BE2C (cell line): ENCODE results near the gene LRRTM4.

Experiments
- DNase-seq: peaks from one replicate; pipeline ENCODE4 v3.0.0-alpha.2; 2020
- H3K27me3 ChIP-seq: fragments of 250-450 bp; sonication (Bioruptor Pico); 2 replicates; pipeline ENCODE4 v1.5.1; 2020; ENCODE audit warnings: mild to moderate bottlenecking
- H3K36me3 ChIP-seq: fragments of 250-450 bp; sonication (Bioruptor Pico); 2 replicates; pipeline ENCODE4 v1.5.1; 2020; ENCODE audit warnings: mild to moderate bottlenecking
- H3K4me1 ChIP-seq: fragments of 250-450 bp; sonication (Bioruptor Pico); 2 replicates; pipeline ENCODE4 v1.5.1; 2020
- H3K4me3 ChIP-seq: 2 replicates; pipeline ENCODE4 v1.5.1; 2011; ENCODE audit warnings: low read depth, low read length
- H3K9me3 ChIP-seq: fragments of 250-450 bp; sonication (Bioruptor Pico); 2 replicates; pipeline ENCODE4 v1.5.1; 2020
- CTCF ChIP-seq: IDR thresholded peaks from 2 replicates; pipeline ENCODE4 v1.5.1; 2012; ENCODE audit warnings: mild to moderate bottlenecking, low read depth, low read length

Gene LRRTM4

GRCh38 chr2:77348821-77349220 is 173.4 kb downstream of the LRRTM4 start:
- no peaks in the 10 kb centered on the region for H3K36me3 ChIP-seq
- no peaks in the 10 kb centered on the region for H3K9me3 ChIP-seq
- no peak overlapping the region for H3K4me3 ChIP-seq
- H3K27me3 ChIP-seq = no peaks in the 10 kb centered on the region
- no peak for DNase-seq
- no peaks in the 10 kb centered on the region for H3K4me1 ChIP-seq
- TF ChIP-seq CTCF = no peak

- Histone ChIP-seq H3K4me3 (no peak overlapping the region), H3K4me1 (no peaks in the 10 kb centered on the region), H3K36me3 (no peaks in the 10 kb centered on the region), H3K9me3 (no peaks in the 10 kb centered on the region), H3K27me3 (no peaks in the 10 kb centered on the region)
- TF ChIP-seq CTCF = no peak
- no peak for DNase-seq
These were observed 186.2 kb downstream of the LRRTM4 start for GRCh38 chr2:77336013-77336412.

GRCh38 chr2:77328134-77328931 is 193.8 kb downstream of the LRRTM4 start:
- TF ChIP-seq CTCF = no peak
- H3K4me3 ChIP-seq = no peak overlapping the region
- H3K36me3 ChIP-seq = no peaks in the 10 kb centered on the region
- H3K27me3 ChIP-seq = no peaks in the 10 kb centered on the region
- H3K9me3 ChIP-seq = no peaks in the 10 kb centered on the region
- H3K4me1 ChIP-seq = no peaks in the 10 kb centered on the region
- DNase-seq = no peak

GRCh38 chr2:77325395-77325794 is 196.8 kb downstream of the LRRTM4 start:
- Histone ChIP-seq H3K36me3 (no peaks in the 10 kb centered on the region), H3K9me3 (no peaks in the 10 kb centered on the region), H3K4me3 (no peak overlapping the region), H3K27me3 (no peaks in the 10 kb centered on the region), H3K4me1 (no peaks in the 10 kb centered on the region)
- no peak for TF ChIP-seq CTCF
- DNase-seq = no peak

GRCh38 chr2:77322431-77322830 is 199.7 kb downstream of the LRRTM4 start:
- Histone ChIP-seq H3K9me3 (no peaks in the 10 kb centered on the region), H3K36me3 (no peaks in the 10 kb centered on the region), H3K27me3 (no peaks in the 10 kb centered on the region), H3K4me1 (no peaks in the 10 kb centered on the region), H3K4me3 (no peak overlapping the region)
- no peak for DNase-seq
- TF ChIP-seq CTCF = no peak

- no peak for TF ChIP-seq CTCF
- no peak for DNase-seq
These were observed 207.5 kb downstream of the LRRTM4 start for GRCh38 chr2:77314721-77315120.

More at GRCh38 chr2:77314721-77315120, 207.5 kb downstream of the LRRTM4 start:
- Histone ChIP-seq H3K9me3 (no peaks in the 10 kb centered on the region), H3K27me3 (no peaks in the 10 kb centered on the region), H3K36me3 (no peaks in the 10 kb centered on the region), H3K4me3 (no peak overlapping the region), H3K4me1 (no peaks in the 10 kb centered on the region)
